Activated CD4-positive, alpha-beta T cell treated with anti-CD3 and anti-CD28 coated beads, Interleukin-2, Interleukin-4, amounts not matched to agents 100 ng/mL and 50 ng/mL, durations not matched to agents 16 hours and 8 hours (primary cell): Measurements from ENCODE around the gene ATRIP.

ENCODE experiments used
- DNase-seq: peaks from one replicate; pipeline ENCODE4 v3.0.0-alpha.2; 2020; ENCODE audit warnings: low spot score

The ATRIP gene

GRCh38 chr3:48410205-48411040 lies 36.1 kb upstream of the ATRIP start:
- DNase-seq: no peak

- DNase-seq: no peak
Observed at GRCh38 chr3:48411041-48411588, 35.4 kb upstream of the ATRIP start.

DNA sequence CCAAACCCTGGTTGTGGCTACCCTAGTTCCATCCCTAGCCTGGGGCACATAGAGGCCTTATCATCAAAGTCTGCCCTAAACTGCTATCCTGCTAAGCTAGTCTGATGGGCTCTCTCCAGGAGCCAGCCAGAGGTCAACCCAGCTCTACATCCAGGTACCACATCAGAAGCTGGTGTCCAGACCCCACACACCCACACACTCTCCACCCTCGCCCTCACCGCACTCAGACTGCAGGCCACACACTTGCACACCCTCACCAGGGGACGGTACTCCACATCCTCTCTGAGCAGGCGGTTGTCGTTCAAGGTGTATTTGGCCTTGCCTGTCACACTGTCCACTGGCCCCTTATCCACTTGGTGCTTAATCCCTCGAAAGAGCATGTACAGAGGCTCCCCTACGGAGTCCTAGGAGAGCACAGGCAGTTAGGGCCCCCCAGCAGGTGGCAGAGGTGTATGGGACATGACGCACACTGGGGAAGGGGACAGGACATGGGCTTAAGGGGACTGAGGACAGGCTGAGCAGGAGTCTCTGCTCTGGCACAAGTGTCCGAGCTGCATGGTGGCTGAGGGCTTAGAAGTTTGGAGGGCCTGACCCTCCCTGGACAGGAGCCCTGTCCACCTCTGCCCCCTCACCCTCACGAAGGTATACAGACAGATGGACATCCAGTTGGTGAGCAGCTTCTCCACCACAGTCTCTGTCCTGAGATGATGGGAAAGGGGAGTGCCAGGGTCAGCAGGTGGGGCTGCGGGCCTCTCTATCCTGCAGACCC lies 34.7 kb upstream of the ATRIP start:
- no peak for DNase-seq

GRCh38 chr3:48412375-48413001 lies 34.0 kb upstream of the ATRIP start:
- DNase-seq: no peak

GRCh38 chr3:48413086-48413485 lies 33.5 kb upstream of the ATRIP start:
- no peak for DNase-seq

DNA sequence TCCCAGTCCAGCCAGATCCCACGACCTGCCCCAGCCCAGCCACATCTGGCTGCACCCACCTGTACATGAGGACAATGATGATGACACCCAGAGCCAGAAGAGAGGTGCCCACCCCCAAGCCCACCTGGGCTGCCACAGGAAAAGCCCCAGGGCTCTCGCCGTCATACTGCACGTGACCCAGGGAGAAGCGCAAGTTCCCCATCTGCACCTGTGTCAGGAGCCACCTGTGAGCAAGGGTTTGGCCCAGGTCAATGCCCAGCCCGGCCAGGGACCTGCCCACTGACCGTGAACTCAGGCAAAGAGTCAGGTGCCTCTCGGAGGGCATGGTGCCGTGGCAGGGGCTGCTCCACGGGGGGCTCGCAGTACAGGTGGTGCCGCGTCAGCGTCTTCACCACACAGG lies 32.9 kb upstream of the ATRIP start:
- DNase-seq: no peak

GRCh38 chr3:48414376-48415250 lies 31.9 kb upstream of the ATRIP start:
- no peak for DNase-seq

DNA sequence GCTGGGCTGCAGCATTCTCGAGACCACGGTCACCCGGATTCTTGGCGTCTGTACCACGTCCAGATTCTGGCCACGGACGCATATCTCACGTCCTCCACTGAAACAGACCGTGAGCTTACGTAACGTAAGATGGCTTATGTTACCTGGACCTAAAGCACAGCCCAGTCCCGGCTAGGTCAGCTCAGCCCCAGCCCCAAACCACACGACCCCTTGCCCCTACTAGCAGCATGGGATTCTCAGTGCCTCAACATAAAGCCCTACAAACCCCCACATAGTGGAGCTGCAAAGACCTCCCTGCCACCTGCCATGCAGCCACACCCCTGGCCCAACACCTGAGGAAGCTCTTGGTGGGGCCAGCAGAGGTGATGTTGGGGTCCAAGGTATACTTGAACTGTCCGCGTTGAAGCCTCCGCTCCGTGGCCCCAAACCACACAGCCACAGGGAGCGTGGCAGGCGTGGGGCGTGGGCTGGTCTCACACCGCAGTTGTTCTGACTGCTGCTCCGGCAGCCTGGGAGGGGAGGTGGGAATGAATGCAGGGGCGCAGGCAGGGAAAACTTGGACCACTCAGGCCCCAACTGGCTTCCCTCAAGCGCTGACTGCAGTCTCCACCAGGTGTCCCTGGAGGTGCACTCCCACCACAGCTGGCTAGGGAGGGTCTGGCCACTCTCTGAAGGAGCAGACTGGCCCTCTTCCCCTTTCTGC lies 31.1 kb upstream of the ATRIP start:
- no peak for DNase-seq

- DNase-seq: no peak
Observed at GRCh38 chr3:48416091-48416505, 30.4 kb upstream of the ATRIP start.

- DNase-seq: no peak
Observed at GRCh38 chr3:48416546-48416945, 30.0 kb upstream of the ATRIP start.

- no peak for DNase-seq
Observed at GRCh38 chr3:48417529-48418108, 28.9 kb upstream of the ATRIP start.

DNA sequence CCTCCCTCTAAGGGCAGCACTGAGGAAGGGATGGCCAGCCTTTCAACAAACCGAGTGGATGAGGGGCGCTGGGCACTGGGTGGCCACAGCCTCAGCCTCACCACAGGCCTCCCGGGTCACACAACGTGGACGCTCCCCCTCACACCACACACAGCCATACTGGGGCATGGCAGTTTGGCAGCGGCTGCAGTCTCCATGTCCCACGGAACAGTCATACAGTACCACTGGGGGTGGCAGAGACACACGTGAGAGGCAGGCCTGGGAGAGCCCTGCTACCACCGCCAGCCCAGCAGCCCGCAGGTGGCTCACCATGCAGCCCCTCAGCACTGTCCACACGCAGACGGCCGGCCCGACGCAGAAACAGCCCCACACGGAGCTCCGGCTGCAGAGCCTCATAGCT lies 28.4 kb upstream of the ATRIP start:
- no peak for DNase-seq

DNA sequence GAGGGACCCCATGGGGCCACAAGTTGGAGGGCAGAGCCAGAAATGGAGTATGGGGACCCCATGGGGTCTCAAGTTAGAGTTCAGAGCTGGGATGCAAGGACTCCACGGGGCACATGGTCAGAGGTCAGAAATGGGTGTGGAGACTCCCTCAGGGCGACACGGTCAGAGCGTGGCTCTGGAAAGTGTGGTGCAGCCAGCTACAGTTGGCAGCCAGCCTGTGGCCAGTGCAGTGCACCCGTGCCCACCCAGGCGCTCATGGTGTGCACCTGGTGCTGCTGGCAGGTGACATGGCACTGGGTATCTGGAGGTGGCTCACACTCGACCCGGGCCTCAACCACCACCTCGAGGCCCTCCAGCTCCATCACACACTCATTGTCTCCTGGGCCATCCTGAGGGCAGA lies 27.9 kb upstream of the ATRIP start:
- no peak for DNase-seq

- no peak for DNase-seq
Observed at GRCh38 chr3:48419149-48419548, 27.4 kb upstream of the ATRIP start.

DNA sequence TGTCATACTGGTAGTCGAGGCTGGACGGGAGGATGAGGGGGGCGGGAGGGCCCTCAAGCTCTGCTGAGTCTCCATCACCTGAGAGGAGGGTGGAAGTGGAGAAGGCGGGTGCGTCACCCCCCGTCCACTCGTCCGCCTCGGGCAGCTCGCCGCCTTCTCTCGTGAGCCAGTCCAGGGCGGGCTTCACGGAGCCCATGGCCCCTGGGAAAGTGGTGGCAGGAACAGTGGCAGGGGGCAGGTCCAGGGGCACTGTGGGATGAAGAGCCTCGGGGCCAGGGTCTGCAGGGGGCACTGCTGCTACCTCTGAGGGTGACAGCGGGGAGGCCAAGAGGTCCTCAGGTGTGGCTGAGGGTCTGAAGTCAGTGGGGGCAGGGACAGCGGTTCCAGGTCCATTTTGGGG lies 26.9 kb upstream of the ATRIP start:
- DNase-seq: no peak

- no peak for DNase-seq
Observed at GRCh38 chr3:48420561-48420960, 26.0 kb upstream of the ATRIP start.

DNA sequence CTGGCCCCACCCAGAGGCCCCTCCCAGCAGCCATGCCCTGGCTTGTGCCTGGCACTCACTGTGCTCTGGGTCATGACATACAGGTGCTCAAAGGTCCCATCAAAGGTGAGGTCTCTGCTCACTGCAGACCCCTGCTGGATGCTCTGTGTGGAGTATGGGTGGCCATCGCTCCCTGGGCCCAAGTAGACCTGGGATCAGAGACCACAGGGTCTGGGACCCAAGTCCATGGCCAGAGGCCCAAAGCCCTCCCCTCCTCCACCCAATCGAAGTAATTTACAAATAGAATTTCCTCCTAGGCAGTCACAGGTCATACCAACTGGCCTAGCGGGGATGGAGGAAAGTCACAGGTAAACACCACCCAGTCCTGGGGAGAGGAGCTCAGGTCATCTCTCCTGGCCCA lies 24.3 kb upstream of the ATRIP start:
- DNase-seq: no peak

DNA sequence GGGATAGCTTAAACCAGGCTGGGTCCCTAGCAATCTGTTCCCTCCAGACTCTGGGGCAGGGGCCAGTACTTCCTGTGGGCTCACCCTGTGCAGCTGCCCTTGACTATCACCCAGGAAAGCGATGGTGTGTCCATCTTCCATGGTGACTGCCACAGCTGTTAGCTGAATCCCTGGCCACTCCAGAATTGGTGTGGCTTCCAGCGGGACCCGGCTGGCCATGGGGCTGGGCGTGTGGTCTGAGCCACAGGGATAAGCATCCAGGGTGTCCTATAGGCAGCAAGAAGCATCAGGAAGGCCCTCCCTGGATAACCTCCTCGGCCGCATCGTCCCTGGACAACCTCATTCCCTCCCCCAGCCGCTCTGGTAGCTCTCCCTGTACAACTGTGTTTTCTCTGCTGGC lies 23.9 kb upstream of the ATRIP start:
- no peak for DNase-seq

DNA sequence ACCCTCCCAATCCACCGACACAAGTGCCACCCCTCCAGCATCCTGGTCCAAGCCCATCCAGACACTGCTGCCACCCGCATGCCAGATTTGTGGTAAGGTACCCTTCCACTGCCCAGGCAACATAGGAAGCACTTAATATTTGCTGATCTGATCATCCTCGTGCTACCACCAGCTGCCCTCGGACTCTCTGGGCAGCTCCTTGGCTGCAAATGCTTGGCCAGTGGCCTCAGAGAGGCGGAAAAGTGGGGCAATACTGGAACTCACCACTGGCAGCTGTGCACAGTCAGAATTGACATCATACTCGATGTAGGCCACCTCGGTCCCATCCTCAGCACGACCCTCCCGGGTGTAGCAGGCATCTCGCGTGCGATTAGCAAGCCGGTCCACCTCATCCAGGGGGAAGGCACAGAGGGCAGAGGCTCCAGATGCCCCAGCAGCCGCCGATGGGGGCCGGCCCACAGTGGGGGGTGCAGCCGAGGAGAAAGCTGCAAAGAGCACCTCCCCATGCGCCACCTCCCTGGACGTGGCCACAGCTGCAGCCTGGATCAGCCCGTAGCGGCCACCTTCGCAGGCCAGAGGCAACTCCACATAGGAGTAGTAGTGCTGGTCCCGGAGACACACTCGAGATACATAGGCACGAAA lies 23.2 kb upstream of the ATRIP start:
- no peak for DNase-seq
